ENCODE results near the gene TRAPPC3. TPM values are rescaled to one million over a fixed set of nuclear protein-coding genes. Genes with fewer than 3 reads are reported as not detected.

TRAPPC3 gene
- total and polyA plus RNA-seq, 7 donors, result 75.1 to 177 (median 108) TPM

GRCh38 chr1:36151845-36152203 lies 2.5 kb upstream of the TRAPPC3 start:
- no peak overlapping the region for H3K4me3 ChIP-seq
- 45 to 65% methylated on average over 3 of the region's 3 CpGs for WGBS, 2 donors
- no peaks in the 10 kb centered on the region for H3K36me3 ChIP-seq
- TF ChIP-seq POLR2A (IDR thresholded peaks at IDR 0.05), result no peak
- TF ChIP-seq, protein P1, sequence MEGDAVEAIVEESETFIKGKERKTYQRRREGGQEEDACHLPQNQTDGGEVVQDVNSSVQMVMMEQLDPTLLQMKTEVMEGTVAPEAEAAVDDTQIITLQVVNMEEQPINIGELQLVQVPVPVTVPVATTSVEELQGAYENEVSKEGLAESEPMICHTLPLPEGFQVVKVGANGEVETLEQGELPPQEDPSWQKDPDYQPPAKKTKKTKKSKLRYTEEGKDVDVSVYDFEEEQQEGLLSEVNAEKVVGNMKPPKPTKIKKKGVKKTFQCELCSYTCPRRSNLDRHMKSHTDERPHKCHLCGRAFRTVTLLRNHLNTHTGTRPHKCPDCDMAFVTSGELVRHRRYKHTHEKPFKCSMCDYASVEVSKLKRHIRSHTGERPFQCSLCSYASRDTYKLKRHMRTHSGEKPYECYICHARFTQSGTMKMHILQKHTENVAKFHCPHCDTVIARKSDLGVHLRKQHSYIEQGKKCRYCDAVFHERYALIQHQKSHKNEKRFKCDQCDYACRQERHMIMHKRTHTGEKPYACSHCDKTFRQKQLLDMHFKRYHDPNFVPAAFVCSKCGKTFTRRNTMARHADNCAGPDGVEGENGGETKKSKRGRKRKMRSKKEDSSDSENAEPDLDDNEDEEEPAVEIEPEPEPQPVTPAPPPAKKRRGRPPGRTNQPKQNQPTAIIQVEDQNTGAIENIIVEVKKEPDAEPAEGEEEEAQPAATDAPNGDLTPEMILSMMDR (IDR thresholded peaks at IDR 0.05), result no peak
- TF ChIP-seq EP300 (IDR thresholded peaks at IDR 0.05), result no peak
- no peak for TF ChIP-seq POLR2AphosphoS5 (IDR thresholded peaks at IDR 0.05)
- no peak for DNase-seq
- no peaks in the 10 kb centered on the region for H3K9me3 ChIP-seq
- no peaks in the 10 kb centered on the region for H3K27me3 ChIP-seq
- peak overlapping the region; percentile 97 to 100 (median 99) for H3K27ac ChIP-seq
- intact Hi-C loops (cut with DNase I), result no loop called here
- peaks cover 0 to 71% (median 55%) of the 10 kb centered on the region in 4 donors for H3K4me1 ChIP-seq

DNA sequence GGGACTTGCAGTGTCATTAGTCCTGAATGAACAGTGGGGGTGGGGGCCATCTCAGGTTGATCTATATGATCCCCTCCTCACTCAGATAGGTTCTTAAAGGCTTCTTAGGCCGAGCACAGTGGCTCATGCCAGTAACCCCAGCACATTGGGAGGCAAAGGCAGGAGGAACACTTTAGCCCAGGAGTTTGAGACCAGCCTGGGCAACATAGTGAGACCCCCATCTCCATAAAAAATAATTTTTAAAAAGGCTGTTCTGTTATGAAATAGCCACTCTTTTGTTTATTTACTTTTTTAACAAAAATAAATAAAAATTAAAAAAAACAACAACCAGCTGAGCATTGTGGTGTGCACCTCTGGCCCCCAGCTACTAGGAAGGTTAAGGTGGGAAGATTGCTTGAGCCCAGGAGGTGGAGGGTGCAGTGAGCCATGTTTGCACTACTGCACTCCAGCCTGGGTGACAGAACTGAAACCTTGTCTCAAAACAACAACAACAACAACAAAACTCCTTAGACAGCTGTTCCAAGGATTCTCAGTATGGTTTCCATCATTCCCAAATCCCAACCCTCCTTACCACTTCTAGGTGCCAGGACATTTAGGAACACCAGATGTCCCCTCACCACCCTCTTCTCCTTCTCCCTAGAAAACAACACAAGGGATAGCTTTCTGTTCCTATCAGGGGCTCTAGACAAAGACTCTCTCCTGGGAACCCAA lies 2.0 kb upstream of the TRAPPC3 start:
- no peaks in the 10 kb centered on the region for H3K36me3 ChIP-seq
- DNase-seq, result no peak
- peaks cover 0 to 71% (median 55%) of the 10 kb centered on the region in 4 donors for H3K4me1 ChIP-seq
- H3K9me3 ChIP-seq, result no peaks in the 10 kb centered on the region
- H3K4me3 ChIP-seq, result peak overlapping the region in 1 of 4 donors; percentile 23
- H3K27ac ChIP-seq, result peak overlapping the region; percentile 97 to 100 (median 99)
- 17 to 36% methylated on average over 1 of the region's 1 CpG for WGBS, 2 donors
- intact Hi-C loops (cut with DNase I), result no loop called here
- TF ChIP-seq POLR2A (IDR thresholded peaks at IDR 0.05), result no peak
- TF ChIP-seq POLR2AphosphoS5 (IDR thresholded peaks at IDR 0.05), result peak in 1 of 4 donors; percentile 2
- H3K27me3 ChIP-seq, result no peaks in the 10 kb centered on the region

GRCh38 chr1:36150296-36151133 lies 1.2 kb upstream of the TRAPPC3 start:
- Histone ChIP-seq H3K27me3 (no peaks in the 10 kb centered on the region), H3K4me3 (peak overlapping the region in 2 of 4 donors; percentile 23 to 80), H3K36me3 (no peaks in the 10 kb centered on the region), H3K4me1 (peaks cover 0 to 71% (median 55%) of the 10 kb centered on the region in 4 donors), H3K9me3 (no peaks in the 10 kb centered on the region), H3K27ac (peak overlapping the region; percentile 97 to 100 (median 99))
- TF ChIP-seq EP300 (IDR thresholded peaks at IDR 0.05) (no peak), POLR2A (IDR thresholded peaks at IDR 0.05) (peak in 1 of 2 donors; percentile 37), POLR2AphosphoS5 (IDR thresholded peaks at IDR 0.05) (peak; percentile 51 to 93 (median 77))
- TF ChIP-seq, protein P1 (IDR thresholded peaks at IDR 0.05), result no peak
- 16 to 17% methylated on average over 12 of the region's 12 CpGs for WGBS, 2 donors
- intact Hi-C loops (cut with DNase I), result no loop called here
- DNase-seq, result peak; percentile 98

DNA sequence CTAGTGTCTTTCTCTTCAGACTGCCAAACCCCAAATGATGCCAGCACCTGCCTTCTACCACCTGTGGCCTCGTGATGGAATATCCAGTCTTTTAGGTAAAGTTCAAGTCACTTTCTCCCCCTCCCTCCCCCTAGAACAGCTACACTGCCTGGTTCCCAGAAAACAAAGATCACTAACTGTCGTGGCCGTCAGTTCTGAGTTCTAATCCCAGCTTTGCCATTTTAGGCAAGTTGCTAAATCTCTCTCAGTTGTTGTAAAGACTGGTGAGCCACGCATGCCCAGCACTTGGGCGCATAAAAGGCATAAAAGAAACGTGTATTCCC lies 648 bp upstream of the TRAPPC3 start:
- Histone ChIP-seq H3K27ac (peak overlapping the region; percentile 97 to 100 (median 99)), H3K27me3 (no peaks in the 10 kb centered on the region), H3K4me3 (peak overlapping the region in 3 of 4 donors; percentile 23 to 80 (median 74)), H3K36me3 (no peaks in the 10 kb centered on the region), H3K9me3 (no peaks in the 10 kb centered on the region), H3K4me1 (peaks cover 0 to 66% (median 50%) of the 10 kb centered on the region in 4 donors)
- WGBS, 2 donors, result 22 to 37% methylated on average over 6 of the region's 6 CpGs
- TF ChIP-seq POLR2A (IDR thresholded peaks at IDR 0.05), result no peak
- no peak for TF ChIP-seq EP300 (IDR thresholded peaks at IDR 0.05)
- TF ChIP-seq POLR2AphosphoS5 (IDR thresholded peaks at IDR 0.05), result no peak
- TF ChIP-seq, protein P1 (IDR thresholded peaks at IDR 0.05), result no peak
- no peak for DNase-seq
- intact Hi-C loops (cut with DNase I), result loop anchor here (1.0 to 5.0 kb wide), 4 partner anchors 38 to 237 kb away; partner anchors contain the start of genes STK40 and THRAP3

GRCh38 chr1:36148821-36149236 lies 457 bp downstream of the TRAPPC3 start:
- H3K27ac ChIP-seq, result peak overlapping the region; percentile 97 to 100 (median 99)
- H3K27me3 ChIP-seq, result no peaks in the 10 kb centered on the region
- DNase-seq, result no peak
- peaks cover 0 to 56% (median 43%) of the 10 kb centered on the region in 4 donors for H3K4me1 ChIP-seq
- WGBS, 2 donors, result 1 to 4% methylated on average over 16 of the region's 16 CpGs
- intact Hi-C loops (cut with DNase I), result loop anchor here (1.0 to 5.0 kb wide), 4 partner anchors 39 to 238 kb away; partner anchors contain the start of genes STK40 and THRAP3
- peak overlapping the region; percentile 74 to 91 (median 78) for H3K4me3 ChIP-seq
- no peaks in the 10 kb centered on the region for H3K9me3 ChIP-seq
- TF ChIP-seq EP300 (IDR thresholded peaks at IDR 0.05) (no peak), POLR2AphosphoS5 (IDR thresholded peaks at IDR 0.05) (no peak), POLR2A (IDR thresholded peaks at IDR 0.05) (no peak)
- TF ChIP-seq, protein P1 (IDR thresholded peaks at IDR 0.05), result no peak
- no peaks in the 10 kb centered on the region for H3K36me3 ChIP-seq
